BE2C (cell line): Measurements from ENCODE around the gene CDC42SE2.

ENCODE experiments used
- DNase-seq: peaks from one replicate; pipeline ENCODE4 v3.0.0-alpha.2; 2020
- H3K27me3 ChIP-seq: fragments of 250-450 bp; sonication (Bioruptor Pico); 2 replicates; pipeline ENCODE4 v1.5.1; 2020; ENCODE audit warnings: mild to moderate bottlenecking
- H3K36me3 ChIP-seq: fragments of 250-450 bp; sonication (Bioruptor Pico); 2 replicates; pipeline ENCODE4 v1.5.1; 2020; ENCODE audit warnings: mild to moderate bottlenecking
- H3K4me1 ChIP-seq: fragments of 250-450 bp; sonication (Bioruptor Pico); 2 replicates; pipeline ENCODE4 v1.5.1; 2020
- H3K4me3 ChIP-seq: 2 replicates; pipeline ENCODE4 v1.5.1; 2011; ENCODE audit warnings: low read depth, low read length
- H3K9me3 ChIP-seq: fragments of 250-450 bp; sonication (Bioruptor Pico); 2 replicates; pipeline ENCODE4 v1.5.1; 2020
- TF ChIP-seq, protein P1 (sequence below): IDR thresholded peaks from 2 replicates; pipeline ENCODE4 v1.5.1; 2012; ENCODE audit warnings: mild to moderate bottlenecking, low read depth, low read length

CDC42SE2 gene

DNA sequence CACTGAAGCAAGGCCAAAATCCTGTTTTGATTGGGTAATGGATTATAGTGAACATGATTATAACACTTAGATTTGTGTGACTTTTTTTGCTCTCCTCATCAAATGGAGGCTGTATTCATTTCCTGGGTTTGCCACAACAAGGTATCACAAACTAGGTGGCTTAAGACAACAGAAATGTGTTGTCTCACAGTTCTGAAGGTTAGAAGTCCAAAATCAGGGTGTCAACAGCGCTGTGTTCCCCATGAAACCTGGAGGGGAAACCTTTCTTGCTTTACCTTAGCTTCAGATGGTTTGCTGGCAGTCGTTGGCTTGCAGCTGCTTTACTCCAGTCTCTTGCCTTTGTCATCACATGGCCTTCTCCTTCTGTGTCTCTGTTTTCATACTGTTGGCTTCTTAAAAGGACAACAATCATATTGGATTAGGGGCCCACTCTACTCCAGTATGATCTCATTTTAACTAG lies 32.4 kb downstream of the CDC42SE2 start:
- Histone ChIP-seq H3K36me3 (no peaks in the 10 kb centered on the region), H3K27me3 (no peaks in the 10 kb centered on the region), H3K4me1 (0 out of 2 replicates have a peak, but pooled peaks cover 6% of the 10 kb centered on the region), H3K4me3 (no peak overlapping the region), H3K9me3 (no peaks in the 10 kb centered on the region)
- TF ChIP-seq, protein P1, sequence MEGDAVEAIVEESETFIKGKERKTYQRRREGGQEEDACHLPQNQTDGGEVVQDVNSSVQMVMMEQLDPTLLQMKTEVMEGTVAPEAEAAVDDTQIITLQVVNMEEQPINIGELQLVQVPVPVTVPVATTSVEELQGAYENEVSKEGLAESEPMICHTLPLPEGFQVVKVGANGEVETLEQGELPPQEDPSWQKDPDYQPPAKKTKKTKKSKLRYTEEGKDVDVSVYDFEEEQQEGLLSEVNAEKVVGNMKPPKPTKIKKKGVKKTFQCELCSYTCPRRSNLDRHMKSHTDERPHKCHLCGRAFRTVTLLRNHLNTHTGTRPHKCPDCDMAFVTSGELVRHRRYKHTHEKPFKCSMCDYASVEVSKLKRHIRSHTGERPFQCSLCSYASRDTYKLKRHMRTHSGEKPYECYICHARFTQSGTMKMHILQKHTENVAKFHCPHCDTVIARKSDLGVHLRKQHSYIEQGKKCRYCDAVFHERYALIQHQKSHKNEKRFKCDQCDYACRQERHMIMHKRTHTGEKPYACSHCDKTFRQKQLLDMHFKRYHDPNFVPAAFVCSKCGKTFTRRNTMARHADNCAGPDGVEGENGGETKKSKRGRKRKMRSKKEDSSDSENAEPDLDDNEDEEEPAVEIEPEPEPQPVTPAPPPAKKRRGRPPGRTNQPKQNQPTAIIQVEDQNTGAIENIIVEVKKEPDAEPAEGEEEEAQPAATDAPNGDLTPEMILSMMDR = no peak
- no peak for DNase-seq

GRCh38 chr5:131297886-131298285 lies 34.0 kb downstream of the CDC42SE2 start:
- no peak overlapping the region for H3K4me3 ChIP-seq
- TF ChIP-seq, protein P1 = no peak

DNA sequence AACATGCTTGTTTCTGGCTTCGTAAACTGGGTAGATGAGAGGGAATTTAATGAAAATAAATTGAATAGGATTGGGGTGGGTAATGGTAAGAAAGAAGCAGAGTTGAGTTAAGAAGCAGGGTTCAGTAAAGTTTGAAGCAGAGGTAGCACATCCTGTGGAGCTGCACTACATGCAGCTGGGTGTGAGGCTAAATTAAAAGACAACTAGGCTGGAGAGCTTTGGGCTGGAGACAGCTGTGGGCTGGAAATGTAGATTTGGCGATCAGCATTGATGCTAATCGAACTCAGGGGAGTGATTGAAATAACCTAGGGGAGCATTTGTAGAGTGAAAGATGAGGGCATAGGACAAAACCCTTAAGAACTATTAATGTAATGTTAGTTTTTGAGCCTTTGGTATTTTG lies 35.6 kb downstream of the CDC42SE2 start:
- Histone ChIP-seq H3K27me3 (no peaks in the 10 kb centered on the region), H3K36me3 (no peaks in the 10 kb centered on the region), H3K4me3 (no peak overlapping the region), H3K9me3 (no peaks in the 10 kb centered on the region), H3K4me1 (peaks cover 9% of the 10 kb centered on the region)
- TF ChIP-seq, protein P1 = no peak
- DNase-seq = no peak

More at GRCh38 chr5:131297886-131298285, 34.0 kb downstream of the CDC42SE2 start:
- Histone ChIP-seq H3K27me3 (no peaks in the 10 kb centered on the region), H3K36me3 (no peaks in the 10 kb centered on the region), H3K4me1 (peaks cover 7% of the 10 kb centered on the region; the same call in 1 of the 2 replicates), H3K9me3 (no peaks in the 10 kb centered on the region)
- no peak for DNase-seq

GRCh38 chr5:131302506-131302905 lies 38.7 kb downstream of the CDC42SE2 start:
- no peaks in the 10 kb centered on the region for H3K36me3 ChIP-seq
- TF ChIP-seq, protein P1 = no peak
- no peak overlapping the region for H3K4me3 ChIP-seq
- H3K4me1 ChIP-seq = peaks cover 16% of the 10 kb centered on the region
- DNase-seq = no peak
- no peaks in the 10 kb centered on the region for H3K27me3 ChIP-seq
- no peaks in the 10 kb centered on the region; the same call in 1 of the 2 replicates for H3K9me3 ChIP-seq

DNA sequence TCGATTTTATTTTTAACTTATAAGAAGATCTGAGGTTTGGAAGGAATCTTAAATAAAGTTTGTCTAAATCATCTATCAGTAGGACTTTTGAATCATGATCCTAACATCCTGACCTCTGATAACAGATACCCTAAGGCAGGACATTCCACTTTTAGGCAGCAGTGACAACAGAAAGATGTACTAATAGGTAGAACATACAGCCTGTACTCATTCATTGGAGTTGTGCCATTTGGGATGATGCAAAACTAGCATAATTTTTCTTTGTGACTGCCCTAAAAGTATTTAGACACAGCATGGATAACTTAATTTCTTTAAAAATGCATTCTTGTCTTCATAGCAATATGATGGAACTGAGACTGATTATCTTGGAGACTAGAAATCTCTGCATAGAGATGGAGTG lies 39.7 kb downstream of the CDC42SE2 start:
- Histone ChIP-seq H3K4me1 (peaks cover 16% of the 10 kb centered on the region), H3K36me3 (no peaks in the 10 kb centered on the region), H3K27me3 (no peaks in the 10 kb centered on the region), H3K4me3 (no peak overlapping the region), H3K9me3 (no peaks in the 10 kb centered on the region; the same call in 1 of the 2 replicates)
- TF ChIP-seq, protein P1 = no peak
- DNase-seq = no peak

GRCh38 chr5:131304414-131304813 lies 40.6 kb downstream of the CDC42SE2 start:
- TF ChIP-seq, protein P1 = no peak
- no peaks in the 10 kb centered on the region for H3K27me3 ChIP-seq
- H3K4me1 ChIP-seq = peaks cover 16% of the 10 kb centered on the region
- H3K36me3 ChIP-seq = no peaks in the 10 kb centered on the region
- no peak overlapping the region for H3K4me3 ChIP-seq
- DNase-seq = no peak
- H3K9me3 ChIP-seq = no peaks in the 10 kb centered on the region; the same call in 1 of the 2 replicates
